Spinal cord (tissue), 10 donors: ENCODE measurements around the gene KIAA1210. TPM values are rescaled to one million over a fixed set of nuclear protein-coding genes. Genes with fewer than 3 reads are reported as not detected.
"Not testable (repeated sequence)": the region's sequence is repeated elsewhere in the genome, so short reads cannot be mapped to it uniquely, and the experiment has no call there.

Source experiments
- DNase-seq, 6 donors: peaks; one replicate each; pipeline versions ENCODE4 v3.0.0 to v3.0.0-alpha.2; 2013 to 2015; ENCODE audit warnings: low spot score in 6 of 6, low read depth in 4 of 6
- H3K27ac ChIP-seq: one replicate; pipeline ENCODE4 v1.5.1; 2013; ENCODE audit warnings: low read depth, low read length, control low read depth
- H3K27me3 ChIP-seq: one replicate; pipeline ENCODE4 v1.6.1; 2013; ENCODE audit warnings: low read length; ENCODE audit not compliant: control insufficient read depth, insufficient read depth
- H3K36me3 ChIP-seq: one replicate; pipeline ENCODE4 v1.6.1; 2013; ENCODE audit warnings: low read length; ENCODE audit not compliant: control insufficient read depth, insufficient read depth
- H3K4me1 ChIP-seq: one replicate; pipeline ENCODE4 v1.6.1; 2013; ENCODE audit warnings: low read length; ENCODE audit not compliant: control insufficient read depth, insufficient read depth
- H3K4me3 ChIP-seq: one replicate; pipeline ENCODE4 v1.5.1; 2013; ENCODE audit warnings: low read depth, low read length, control low read depth
- H3K9me3 ChIP-seq: one replicate; pipeline ENCODE4 v1.6.1; 2013; ENCODE audit warnings: low read length; ENCODE audit not compliant: control insufficient read depth, insufficient read depth
- WGBS: methylation state at CpG from one replicate; pipeline ENCODE4 v1.1.5; 2013; ENCODE audit warnings: missing lambda C conversion rate; ENCODE audit not compliant: insufficient coverage; 5-methylcytosine and 5-hydroxymethylcytosine counted together
- polyA plus RNA-seq, 2 donors: library from polyadenylated mRNA; unstranded; fragments of 120-200 nt; gene quantifications; one replicate each; pipeline ENCODE4 v1.2.1, GENCODE V29; 2013; ENCODE audit not compliant: insufficient read length in 2 of 2
- total RNA-seq, 2 donors: library from RNA; depleted of rRNA in 1 of 2; stranded (reverse); fragments of 120-200 nt in 1 of 2; fragments of >200 nt in 1 of 2; gene quantifications; one replicate each; pipeline versions ENCODE4 v1.2.3 to v1.2.4, GENCODE V29; 2013 to 2014
- donor health status: healthy.

Gene KIAA1210
- total and polyA plus RNA-seq, 4 donors: 0.11 to 2.1 (median 0.49) TPM

GRCh38 chrX:119055687-119056086, 71.9 kb downstream of the KIAA1210 start:
- Histone ChIP-seq H3K27ac (no peak overlapping the region), H3K36me3 (no peaks in the 10 kb centered on the region), H3K27me3 (no peaks in the 10 kb centered on the region), H3K9me3 (no peaks in the 10 kb centered on the region), H3K4me3 (no peak overlapping the region), H3K4me1 (no peaks in the 10 kb centered on the region)
- WGBS: 17% methylated on average over 1 of the region's 2 CpGs
- DNase-seq: peak in 2 of 6 donors; percentile 12 to 22

DNA sequence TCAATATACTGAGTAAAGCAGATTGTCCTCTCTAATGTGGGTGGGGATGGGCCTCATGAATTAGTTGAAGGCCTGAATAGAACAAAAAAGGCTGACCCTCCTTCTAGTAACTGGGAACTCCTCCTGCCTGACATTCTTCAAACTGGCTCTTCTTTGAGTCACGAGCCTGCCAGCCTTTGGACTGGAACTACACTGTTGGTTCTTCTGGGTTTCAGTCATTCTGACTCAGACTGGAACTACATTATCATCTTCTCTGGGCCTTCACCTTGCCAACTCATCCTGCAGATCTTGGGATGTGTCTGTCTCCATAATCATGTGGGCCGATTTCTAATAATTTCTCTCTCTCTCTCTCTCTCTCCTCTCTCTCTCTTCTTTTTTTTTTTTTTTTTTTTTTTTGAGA, 81.7 kb downstream of the KIAA1210 start:
- WGBS: 50% methylated on average over 1 of the region's 2 CpGs
- Histone ChIP-seq H3K4me1 (no peaks in the 10 kb centered on the region), H3K9me3 (no peaks in the 10 kb centered on the region), H3K27ac (no peak overlapping the region), H3K4me3 (no peak overlapping the region), H3K36me3 (no peaks in the 10 kb centered on the region), H3K27me3 (no peaks in the 10 kb centered on the region)
- DNase-seq: no peak

- H3K9me3 ChIP-seq: no peaks in the 10 kb centered on the region
- DNase-seq: no peak
- no peaks in the 10 kb centered on the region for H3K36me3 ChIP-seq
- no peak overlapping the region for H3K27ac ChIP-seq
- H3K4me1 ChIP-seq: no peaks in the 10 kb centered on the region
- no peak overlapping the region for H3K4me3 ChIP-seq
- WGBS: no CpG with 5 or more reads among the region's 1 CpG
- no peaks in the 10 kb centered on the region for H3K27me3 ChIP-seq
Observed at GRCh38 chrX:119042996-119043395, 84.6 kb downstream of the KIAA1210 start.

GRCh38 chrX:119042040-119042439, 85.6 kb downstream of the KIAA1210 start:
- H3K27me3 ChIP-seq: no peaks in the 10 kb centered on the region
- H3K9me3 ChIP-seq: no peaks in the 10 kb centered on the region
- no peak overlapping the region for H3K27ac ChIP-seq
- no peaks in the 10 kb centered on the region for H3K36me3 ChIP-seq
- no peaks in the 10 kb centered on the region for H3K4me1 ChIP-seq
- DNase-seq: no peak
- no peak overlapping the region for H3K4me3 ChIP-seq
- 43% methylated on average over 2 of the region's 3 CpGs for WGBS

DNA sequence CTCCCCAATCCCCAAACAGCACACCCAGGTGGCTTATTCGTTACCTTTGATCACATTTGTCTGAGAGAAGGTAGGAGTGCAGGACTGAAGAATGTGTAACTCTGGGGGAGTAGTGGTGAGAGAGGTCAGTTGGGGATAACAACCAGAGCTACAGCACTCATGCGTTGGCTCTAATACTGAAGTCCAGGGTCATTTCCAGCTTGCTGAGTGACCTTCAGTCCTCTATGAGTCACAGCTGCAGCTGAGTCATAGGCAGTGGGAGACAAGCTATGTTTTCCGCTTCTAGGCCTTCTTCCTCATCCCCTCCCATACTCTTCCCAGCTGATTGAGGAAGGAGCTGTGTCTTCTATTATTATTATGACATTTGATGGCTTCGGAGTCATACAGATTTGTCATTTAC, 86.4 kb downstream of the KIAA1210 start:
- H3K4me1 ChIP-seq: no peaks in the 10 kb centered on the region
- no peaks in the 10 kb centered on the region for H3K9me3 ChIP-seq
- no peak overlapping the region for H3K4me3 ChIP-seq
- no peak overlapping the region for H3K27ac ChIP-seq
- no peaks in the 10 kb centered on the region for H3K36me3 ChIP-seq
- H3K27me3 ChIP-seq: no peaks in the 10 kb centered on the region
- DNase-seq: peak in 1 of 6 donors; percentile 5
- 50% methylated on average over 1 of the region's 4 CpGs for WGBS

GRCh38 chrX:119040432-119040831, 87.2 kb downstream of the KIAA1210 start:
- Histone ChIP-seq H3K36me3 (no peaks in the 10 kb centered on the region), H3K4me3 (no peak overlapping the region), H3K9me3 (no peaks in the 10 kb centered on the region), H3K4me1 (no peaks in the 10 kb centered on the region), H3K27ac (no peak overlapping the region), H3K27me3 (no peaks in the 10 kb centered on the region)
- DNase-seq: no peak
- 29% methylated on average over 2 of the region's 6 CpGs for WGBS

DNA sequence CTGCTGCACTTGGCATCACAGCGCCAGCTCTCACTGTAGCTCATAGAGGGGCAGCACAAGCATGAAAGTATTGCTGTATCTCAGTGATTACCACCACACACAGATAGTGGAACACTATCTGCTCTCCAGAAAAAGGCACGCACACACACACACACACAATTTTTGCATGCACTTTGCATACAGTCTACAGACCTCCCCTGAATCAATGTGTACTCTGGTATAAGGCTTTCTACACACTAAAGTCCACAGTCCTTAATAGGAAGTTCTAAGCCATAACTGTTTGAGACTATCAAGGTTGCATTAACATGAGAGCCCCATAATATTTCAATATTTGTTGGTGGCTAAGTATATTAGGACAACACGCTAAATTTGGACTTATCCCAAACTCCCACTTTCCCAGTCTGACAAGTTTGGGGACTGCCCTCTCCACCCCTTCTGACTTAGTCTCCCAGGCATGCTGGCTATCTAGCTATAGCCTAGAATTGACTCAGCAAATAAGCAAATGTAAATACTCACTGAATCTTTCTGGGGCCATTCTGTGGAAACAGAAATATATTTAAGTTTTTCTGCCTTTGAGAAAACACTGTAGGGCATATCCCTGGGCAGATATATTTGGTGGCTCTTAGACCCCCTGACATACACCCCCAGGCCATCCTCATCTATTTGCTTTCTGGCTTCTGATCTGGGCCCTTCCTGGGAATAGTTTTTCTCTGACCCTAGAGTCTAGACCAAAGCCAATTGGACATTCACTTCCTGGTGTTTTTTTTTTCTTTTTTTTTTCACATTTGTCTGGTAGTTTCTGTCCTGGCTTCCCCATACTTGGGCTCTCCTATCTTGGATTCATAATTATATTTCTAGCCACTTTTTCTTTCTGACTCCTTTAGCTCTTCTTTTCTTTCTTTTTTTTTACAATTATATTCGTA, 91.2 kb downstream of the KIAA1210 start:
- no peak for DNase-seq
- H3K4me1 ChIP-seq: no peaks in the 10 kb centered on the region
- H3K27ac ChIP-seq: no peak overlapping the region
- WGBS: 60% methylated on average over 2 of the region's 4 CpGs
- H3K27me3 ChIP-seq: no peaks in the 10 kb centered on the region
- no peaks in the 10 kb centered on the region for H3K9me3 ChIP-seq
- H3K36me3 ChIP-seq: no peaks in the 10 kb centered on the region
- H3K4me3 ChIP-seq: no peak overlapping the region

- no peaks in the 10 kb centered on the region for H3K27me3 ChIP-seq
- H3K9me3 ChIP-seq: no peaks in the 10 kb centered on the region
- H3K4me3 ChIP-seq: no peak overlapping the region
- no peak for DNase-seq
- no peaks in the 10 kb centered on the region for H3K4me1 ChIP-seq
- no peak overlapping the region for H3K27ac ChIP-seq
- H3K36me3 ChIP-seq: no peaks in the 10 kb centered on the region
Observed at GRCh38 chrX:119030990-119031389, 96.6 kb downstream of the KIAA1210 start.

DNA sequence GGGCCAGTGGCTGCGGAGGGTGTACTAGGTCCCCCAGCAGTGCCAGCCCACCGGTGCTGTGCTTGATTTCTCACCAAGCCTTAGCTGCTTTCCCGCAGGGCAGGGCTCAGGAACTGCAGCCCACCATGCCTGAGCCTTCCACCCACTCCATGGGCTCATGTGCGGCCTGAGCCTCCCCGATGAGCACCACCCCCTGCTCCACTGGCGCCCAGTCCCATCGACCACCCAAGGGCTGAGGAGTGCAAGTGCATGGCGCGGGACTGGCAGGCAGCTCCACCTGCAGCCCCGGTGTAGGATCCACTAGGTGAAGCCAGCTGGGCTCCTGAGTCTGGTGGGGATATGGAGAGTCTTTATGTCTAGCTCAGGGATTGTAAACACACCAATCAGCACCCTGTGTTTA, 98.0 kb downstream of the KIAA1210 start:
- not testable (repeated sequence) for H3K4me1 ChIP-seq, DNase-seq, H3K9me3 ChIP-seq, H3K36me3 ChIP-seq, H3K27ac ChIP-seq, H3K27me3 ChIP-seq, H3K4me3 ChIP-seq
- WGBS: 82% methylated on average over 6 of the region's 10 CpGs

DNA sequence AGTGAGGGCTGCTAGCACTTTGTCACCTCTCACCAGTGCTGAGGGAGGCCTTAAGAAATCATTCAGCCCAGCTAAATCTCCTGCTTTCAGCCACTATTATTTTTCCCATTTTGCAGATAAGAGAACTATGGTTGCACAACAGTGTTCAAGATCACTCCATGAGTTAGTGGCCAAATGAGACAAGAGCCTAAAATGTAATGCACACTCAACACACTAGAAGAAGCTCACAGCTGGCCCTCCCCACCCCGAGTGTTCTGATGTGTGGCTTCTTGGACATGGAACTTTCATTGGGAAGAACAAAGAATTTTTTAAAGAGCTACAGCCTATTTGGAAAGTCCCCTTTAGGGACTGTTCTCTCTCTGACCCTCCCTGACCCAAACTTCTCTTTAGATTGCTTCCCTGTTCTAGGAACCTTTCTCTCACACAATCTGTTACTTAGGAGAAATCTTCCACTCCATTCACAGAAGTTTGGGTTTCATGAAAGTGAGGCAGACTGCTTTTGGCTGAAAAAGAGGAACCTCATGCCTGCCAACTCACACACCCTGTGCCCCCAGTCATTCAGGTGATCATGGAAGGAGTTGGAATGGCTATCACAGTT, 98.8 kb downstream of the KIAA1210 start:
- no peak overlapping the region for H3K4me3 ChIP-seq
- H3K27me3 ChIP-seq: no peaks in the 10 kb centered on the region
- no peaks in the 10 kb centered on the region for H3K9me3 ChIP-seq
- H3K27ac ChIP-seq: no peak overlapping the region
- no CpG with 5 or more reads among the region's 1 CpG for WGBS
- H3K4me1 ChIP-seq: no peaks in the 10 kb centered on the region
- DNase-seq: no peak
- no peaks in the 10 kb centered on the region for H3K36me3 ChIP-seq
